ENCODE measurements around the gene PBX1. TPM values are rescaled to one million over a fixed set of nuclear protein-coding genes. Genes with fewer than 3 reads are reported as not detected.

Gene PBX1
- total and polyA plus RNA-seq, 2 donors (not counting 3 experiments of a cell fraction or from before 2014, with no cell fraction given): 10.7 to 24.1 TPM

GRCh38 chr1:164856381-164856780 lies 297.4 kb downstream of the PBX1 start:
- H3K27ac ChIP-seq (ENCODE audit: insufficient read depth, low read depth, low read length): no peak overlapping the region
- POLR2A ChIA-PET: no interaction called here

More at GRCh38 chr1:164856381-164856780, 297.4 kb downstream of the PBX1 start:
- CTCF ChIA-PET: no interaction called here
- H3K9me3 ChIP-seq (replicated peaks; ENCODE audit: control insufficient read depth, insufficient read depth, low read length): no peaks in the 10 kb centered on the region
- intact Hi-C loops (cut with micrococcal nuclease): no loop called here
- no peaks in the 10 kb centered on the region for H4K20me1 ChIP-seq (replicated peaks; ENCODE audit: control insufficient read depth, extremely low read depth, insufficient read depth, low read length)
- H2AFZ ChIP-seq (ENCODE audit: low read depth, low read length): no peak overlapping the region
- no peak overlapping the region for H3K9ac ChIP-seq (replicated peaks; ENCODE audit: extremely low read depth, insufficient read depth, low read length)
- FAIRE-seq (no peak), DNase-seq (ENCODE audit: low read depth, low spot score) (no peak)
- no peaks in the 10 kb centered on the region for H3K4me1 ChIP-seq (ENCODE audit: control insufficient read depth, extremely low read depth, insufficient read depth, low read length)
- no peak for TF ChIP-seq POLR2AphosphoS5 (IDR thresholded peaks at IDR 0.05; ENCODE audit: insufficient read depth, low read depth, low read length)
- no peak for TF ChIP-seq POLR2A (IDR thresholded peaks at IDR 0.05; ENCODE audit: low read depth, low read length)
- TF ChIP-seq MYC (IDR thresholded peaks at IDR 0.05; ENCODE audit: low read depth, low read length): no peak
- no peak for TF ChIP-seq FOS (IDR thresholded peaks at IDR 0.05; ENCODE audit: borderline replicate concordance, insufficient read depth, low read length)
- no peak for TF ChIP-seq CTCF (IDR thresholded peaks at IDR 0.05; ENCODE audit: extremely low read depth in 1 of 2, insufficient read depth in 1 of 2, low read depth in 1 of 2, low read length in 2 of 2)
- TF ChIP-seq GATA2 (IDR thresholded peaks at IDR 0.05; ENCODE audit: insufficient read depth, insufficient read length, low read depth, low read length): no peak
- TF ChIP-seq EZH2 (IDR thresholded peaks at IDR 0.05; ENCODE audit: borderline replicate concordance, low read depth, low read length, severe bottlenecking): no peak
- TF ChIP-seq MAX (IDR thresholded peaks at IDR 0.05; ENCODE audit: insufficient read depth, insufficient read length): no peak
- no peak for TF ChIP-seq JUN (IDR thresholded peaks at IDR 0.05; ENCODE audit: borderline replicate concordance, insufficient read depth, insufficient read length, low read depth)
- H3K9me1 ChIP-seq (replicated peaks; ENCODE audit: control insufficient read depth, extremely low read depth, insufficient read depth, low read length): no peaks in the 10 kb centered on the region
- dilution Hi-C loops (cut with MboI; ENCODE audit: extremely low pct_ligation_motif_present, low sequenced_read_pairs): no loop called here
- no peak overlapping the region for H3K4me2 ChIP-seq (ENCODE audit: insufficient read depth, low read length)
- no peaks in the 10 kb centered on the region for H3K27me3 ChIP-seq (ENCODE audit: control insufficient read depth in 2 of 2, insufficient read depth in 2 of 2, low read length in 2 of 2)
- no peaks in the 10 kb centered on the region for H3K36me3 ChIP-seq (ENCODE audit: control insufficient read depth in 2 of 2, extremely low read depth in 1 of 2, insufficient read depth in 2 of 2, low read length in 2 of 2)
- H3K4me3 ChIP-seq (replicated peaks in 1 of 3; ENCODE audit: insufficient read depth in 1 of 3, low read depth in 1 of 3, low read length in 3 of 3): no peak overlapping the region
- BruUV-seq (replicated peaks): no TSS peak
- H3K79me2 ChIP-seq (ENCODE audit: control insufficient read depth, insufficient read depth, low read length): no peaks in the 10 kb centered on the region
